GM18499 (cell line): Measurements from ENCODE around the gene FAM43B.

Experiments
- ATAC-seq: cut with Tn5 transposase; IDR thresholded peaks from one replicate; pipeline ENCODE4 v1.9.1; 2021; ENCODE audit warnings: moderate number of reproducible peaks; ENCODE audit not compliant: insufficient read depth, unreplicated experiment

FAM43B gene

GRCh38 chr1:20551161-20551560 is 1.2 kb upstream of the FAM43B start:
- ATAC-seq = no peak

GRCh38 chr1:20552728-20553445 is 514 bp downstream of the FAM43B start:
- ATAC-seq = no peak

DNA sequence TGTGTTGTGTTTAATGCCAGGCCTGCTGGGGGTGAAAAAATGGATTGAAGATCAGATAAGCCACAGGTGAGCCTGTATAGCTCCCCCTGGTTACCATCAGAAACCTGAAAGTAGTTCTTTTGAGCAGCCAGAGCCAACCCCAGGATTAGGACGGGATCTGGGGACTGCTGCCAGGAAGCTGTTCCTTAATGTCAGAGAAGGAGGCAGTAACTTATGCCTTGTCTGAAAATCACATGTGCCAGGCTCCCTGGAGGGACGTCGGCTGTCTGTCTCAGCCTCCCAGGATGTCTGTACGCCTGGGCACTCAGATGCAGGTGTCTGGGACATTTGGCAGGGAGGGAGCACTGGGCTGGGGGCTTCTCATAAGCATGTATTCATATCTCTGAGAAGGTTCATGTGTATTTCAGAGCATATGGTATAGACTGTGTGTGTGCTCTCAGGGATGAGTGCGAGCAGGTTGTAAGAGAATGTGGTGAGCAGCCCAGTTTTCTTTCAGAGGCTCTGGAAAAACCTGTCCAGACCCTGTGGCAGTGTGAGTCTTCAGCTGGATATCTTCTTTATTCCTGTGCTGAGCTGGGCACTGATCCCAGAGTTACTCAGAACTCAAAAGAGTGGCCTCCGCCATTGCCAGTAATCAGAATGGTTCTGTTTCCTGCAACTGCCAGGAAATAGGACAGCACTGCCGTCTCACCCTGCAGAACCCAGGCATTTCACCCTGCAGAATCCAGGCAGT is 2.8 kb downstream of the FAM43B start:
- ATAC-seq = no peak

- ATAC-seq = no peak
Measured at GRCh38 chr1:20555758-20556120, 3.4 kb downstream of the FAM43B start.

DNA sequence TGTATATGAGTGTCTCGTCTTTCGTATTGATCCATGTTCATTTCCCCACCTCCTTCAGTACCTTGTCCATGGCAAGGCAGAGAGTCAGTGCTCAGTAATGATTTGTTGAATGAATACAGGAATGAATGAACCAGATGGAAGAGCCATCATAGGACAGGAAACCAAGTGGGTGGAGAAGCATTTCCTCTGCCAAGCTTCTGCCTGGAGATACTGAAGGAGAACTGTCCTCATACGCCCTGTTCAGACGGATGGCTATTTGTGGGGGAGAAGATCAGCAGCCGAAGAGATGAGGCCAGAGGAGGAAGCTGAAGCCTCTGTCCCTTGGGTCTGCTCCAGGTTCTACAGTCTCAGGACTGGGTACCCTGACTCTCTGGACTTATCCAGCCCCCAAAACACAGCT is 5.8 kb downstream of the FAM43B start:
- no peak for ATAC-seq

- no peak for ATAC-seq
Measured at GRCh38 chr1:20560966-20561365, 8.6 kb downstream of the FAM43B start.

- no peak for ATAC-seq
Measured at GRCh38 chr1:20565234-20565633, 12.9 kb downstream of the FAM43B start.

DNA sequence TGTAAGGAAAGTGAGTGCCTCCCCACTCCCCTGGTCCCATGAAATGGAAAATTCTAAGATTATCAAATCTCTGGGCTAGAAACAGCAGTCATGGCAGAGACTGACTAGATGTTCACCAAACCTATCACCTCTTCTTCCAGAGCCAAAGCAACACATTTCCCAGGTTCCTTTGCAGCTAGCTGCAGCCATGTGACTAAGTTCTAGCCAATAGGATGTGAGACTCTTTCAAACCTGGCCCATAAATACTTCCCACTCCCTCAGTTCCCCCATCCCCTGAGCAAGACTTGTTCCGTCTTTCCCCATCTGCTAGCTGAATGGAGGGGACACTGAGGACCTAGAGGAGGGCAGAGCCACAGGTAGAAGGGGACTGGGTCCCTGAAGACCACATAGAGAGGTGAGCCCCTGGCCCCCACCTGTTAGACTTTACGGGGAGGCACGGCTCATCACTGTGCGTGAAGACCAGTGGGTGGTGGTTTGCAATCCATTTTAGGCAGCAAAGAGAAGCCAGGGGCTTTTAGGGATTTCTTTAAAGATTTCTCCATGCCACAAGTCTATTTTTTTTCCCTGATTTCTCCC is 17.2 kb downstream of the FAM43B start:
- no peak for ATAC-seq

DNA sequence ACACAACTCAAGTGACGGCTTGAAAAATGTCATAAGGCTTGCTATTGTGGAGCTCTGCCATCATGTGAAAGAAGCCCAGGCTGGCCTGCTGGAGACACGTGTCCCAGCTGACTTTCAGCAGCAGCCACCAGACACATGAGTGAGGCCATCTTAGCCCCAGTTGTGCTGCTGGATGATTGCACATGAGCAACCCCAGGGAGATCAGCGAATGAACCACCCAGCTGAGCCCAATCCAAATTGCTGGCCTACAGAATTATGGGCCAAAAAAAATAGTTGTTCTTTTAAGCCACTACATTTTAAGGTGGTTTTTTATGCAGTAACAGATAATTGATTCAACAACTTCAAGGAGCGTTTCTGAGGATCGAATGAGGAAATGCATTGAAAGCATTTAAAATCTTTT is 19.1 kb downstream of the FAM43B start:
- ATAC-seq = no peak

DNA sequence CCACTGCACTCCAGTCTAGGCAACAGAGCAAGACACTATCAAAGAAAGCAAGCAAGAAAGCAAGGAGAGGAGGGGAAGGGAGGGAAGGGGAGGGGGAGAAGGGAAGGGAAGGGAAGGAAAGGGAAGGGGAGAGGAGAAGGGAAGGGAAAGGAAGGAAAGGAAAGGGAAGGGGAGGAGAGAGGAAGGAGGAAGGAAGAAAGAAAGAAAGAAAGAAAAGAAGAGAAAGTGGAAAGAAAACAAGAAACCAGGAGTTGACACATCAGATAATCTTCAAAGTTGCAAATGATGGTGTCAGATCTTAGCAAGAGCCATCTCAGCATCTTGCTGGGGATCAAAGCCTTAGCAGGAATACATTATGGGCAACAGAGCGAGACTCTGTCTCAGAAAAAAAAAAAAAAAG is 21.6 kb downstream of the FAM43B start:
- ATAC-seq = no peak

DNA sequence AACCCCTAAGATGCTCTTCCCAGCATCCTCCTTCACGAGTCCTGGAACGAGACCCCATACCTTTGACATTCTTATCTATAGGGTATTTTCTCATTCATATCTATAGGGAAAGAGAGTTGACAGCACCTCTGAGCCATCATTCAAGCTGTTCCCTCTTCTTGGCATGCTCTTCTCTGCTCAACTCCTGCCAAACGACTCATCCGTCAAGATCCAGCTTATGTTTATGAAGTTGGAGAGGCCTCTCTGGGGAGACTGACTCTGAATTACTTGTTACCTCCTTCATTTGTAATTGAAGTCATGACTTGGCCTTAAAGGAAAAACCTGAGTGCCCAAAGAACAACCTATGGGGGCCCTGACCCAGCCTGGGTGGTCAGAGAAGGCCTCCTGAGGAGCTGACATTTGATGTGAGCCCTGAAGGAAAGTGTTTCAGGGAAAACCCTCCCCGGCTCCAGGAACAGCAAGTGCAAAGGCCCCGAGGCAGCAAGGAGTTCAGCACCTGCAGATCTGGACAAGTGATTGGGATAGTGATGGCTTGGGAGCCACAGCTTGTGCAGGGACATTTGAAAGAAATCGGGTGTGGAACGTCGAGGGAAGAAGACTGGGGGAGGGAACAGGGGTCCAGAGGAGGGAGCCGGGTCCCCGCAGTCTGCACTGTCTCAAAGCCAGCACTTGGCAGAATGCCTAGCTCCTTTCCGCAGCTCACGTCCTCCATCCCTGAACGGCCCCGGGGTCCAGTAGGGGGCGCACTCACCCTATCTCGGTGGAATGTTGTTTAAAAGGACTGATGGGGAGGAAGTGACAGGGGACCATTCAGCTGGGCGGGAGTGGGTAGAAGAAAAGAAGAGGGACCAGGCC is 22.5 kb downstream of the FAM43B start:
- no peak for ATAC-seq

GRCh38 chr1:20575541-20576336 is 23.4 kb downstream of the FAM43B start:
- no peak for ATAC-seq

DNA sequence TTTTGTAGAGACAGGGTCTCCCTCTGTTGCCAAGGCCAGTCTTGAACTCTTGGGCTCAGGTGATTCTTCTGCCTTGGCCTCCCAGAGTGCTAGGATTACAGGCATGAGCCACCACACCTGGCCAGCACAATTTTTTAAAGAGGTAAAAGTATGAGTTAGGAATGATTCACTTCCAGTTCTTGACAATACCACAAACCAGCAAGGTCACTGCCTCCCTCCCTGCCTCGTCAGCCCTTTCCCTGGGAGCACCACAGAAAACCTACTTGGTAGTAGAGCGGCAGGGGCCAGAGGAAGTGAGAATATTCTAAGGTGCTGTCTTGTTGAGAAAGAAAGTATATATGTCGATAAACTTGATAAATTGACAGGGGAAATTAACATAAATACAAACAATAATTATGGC is 25.7 kb downstream of the FAM43B start:
- ATAC-seq = no peak

GRCh38 chr1:20578721-20579395 is 26.5 kb downstream of the FAM43B start:
- ATAC-seq = no peak

DNA sequence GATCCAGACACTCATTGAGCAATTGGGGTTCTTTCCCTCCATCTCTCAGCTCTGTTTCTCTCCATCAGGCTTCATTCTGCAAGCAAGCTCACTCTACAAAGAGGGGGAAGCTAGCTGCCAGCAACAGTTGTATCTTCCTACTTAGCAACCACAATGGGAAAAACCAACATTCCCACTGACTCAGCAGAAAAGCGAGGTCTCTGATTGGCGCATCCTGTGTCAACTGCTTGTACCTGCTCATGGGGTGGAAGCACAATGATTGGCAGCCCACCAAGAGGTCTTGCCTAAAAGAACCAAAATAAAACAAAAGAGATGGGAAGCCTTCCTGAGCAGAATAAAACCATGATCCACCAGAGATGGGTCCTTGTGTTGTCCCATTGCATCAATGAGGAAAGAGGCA is 32.5 kb downstream of the FAM43B start:
- ATAC-seq = no peak

DNA sequence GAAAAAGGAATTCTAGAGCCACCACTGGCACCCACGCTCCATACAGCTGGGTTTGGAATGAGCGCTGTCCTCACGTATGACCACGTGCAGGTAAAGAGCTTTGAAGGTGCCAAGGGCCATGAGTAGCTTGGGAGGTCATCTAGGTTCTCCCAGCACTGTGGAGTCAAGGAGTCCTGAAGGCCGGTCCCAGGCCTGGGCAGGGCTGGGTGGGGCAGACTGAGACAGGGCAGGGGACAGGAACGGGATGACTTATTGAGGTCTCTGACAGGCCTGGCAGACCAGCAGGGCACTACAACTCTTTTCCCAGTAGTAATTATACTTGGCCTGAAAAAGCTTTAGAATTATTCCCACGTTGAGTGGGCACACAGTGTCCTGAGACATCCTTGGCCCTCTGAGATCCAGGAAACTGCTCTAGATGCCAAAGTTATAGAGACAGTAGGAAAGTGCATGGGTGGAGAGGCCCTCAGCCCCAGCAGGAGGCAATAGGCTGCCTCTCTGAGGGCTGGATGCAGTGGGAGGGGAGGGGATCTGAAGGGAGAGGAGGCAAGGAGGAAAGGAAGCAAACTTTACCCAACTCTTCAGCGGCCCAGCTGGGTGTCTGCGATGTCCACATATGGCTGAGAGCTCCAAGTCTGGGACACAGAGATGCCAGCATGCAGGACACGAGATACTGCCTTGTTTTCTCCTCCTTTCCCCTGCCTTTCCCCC is 34.7 kb downstream of the FAM43B start:
- no peak for ATAC-seq

- ATAC-seq = no peak
Measured at GRCh38 chr1:20587661-20588053, 35.3 kb downstream of the FAM43B start.

DNA sequence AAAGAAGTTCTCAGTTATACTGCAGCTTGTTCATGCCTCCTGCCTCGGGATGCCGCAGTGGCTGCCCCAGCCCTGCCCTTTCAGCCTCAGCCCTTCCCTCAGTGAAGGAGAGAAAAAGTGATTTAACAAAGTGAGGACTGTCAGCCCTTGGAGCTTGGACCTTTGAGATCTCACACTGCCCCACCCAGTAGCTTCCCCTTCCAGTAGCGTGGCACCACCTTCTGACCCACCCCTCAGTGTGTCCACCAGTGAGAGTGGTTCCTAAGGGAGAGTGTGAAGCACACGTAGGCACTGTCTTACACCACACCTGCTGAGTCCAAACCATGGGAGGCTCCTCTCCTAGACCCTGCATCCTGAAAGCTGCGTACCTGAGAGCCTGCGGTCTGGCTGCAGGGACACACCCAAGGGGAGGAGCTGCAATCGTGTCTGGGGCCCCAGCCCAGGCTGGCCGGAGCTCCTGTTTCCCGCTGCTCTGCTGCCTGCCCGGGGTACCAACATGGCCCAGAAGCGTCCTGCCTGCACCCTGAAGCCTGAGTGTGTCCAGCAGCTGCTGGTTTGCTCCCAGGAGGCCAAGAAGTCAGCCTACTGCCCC is 36.4 kb downstream of the FAM43B start, which contains the start of gene CDA:
Gene CDA, plus strand, starts transcription at position 464 of the 592 bp plus-strand sequence. Its CDS starts 33 bp downstream, at position 497.
- ATAC-seq = no peak
